Activated CD8-positive, alpha-beta memory T cell treated with anti-CD3 and anti-CD28 coated beads, Interleukin-2, amount 50 U/mL, for 1 hour (primary cell): ENCODE data around the gene APLF.
A peak's percentile ranks its signal among the peaks of the same experiment; 100 is the strongest.
"Not testable (repeated sequence)": the region's sequence is repeated elsewhere in the genome, so short reads cannot be mapped to it uniquely, and the experiment has no call there.

ENCODE experiments used
- DNase-seq: peaks from one replicate; pipeline ENCODE4 v3.0.0-alpha.2; 2020; ENCODE audit errors: extremely low read depth

APLF gene

DNA sequence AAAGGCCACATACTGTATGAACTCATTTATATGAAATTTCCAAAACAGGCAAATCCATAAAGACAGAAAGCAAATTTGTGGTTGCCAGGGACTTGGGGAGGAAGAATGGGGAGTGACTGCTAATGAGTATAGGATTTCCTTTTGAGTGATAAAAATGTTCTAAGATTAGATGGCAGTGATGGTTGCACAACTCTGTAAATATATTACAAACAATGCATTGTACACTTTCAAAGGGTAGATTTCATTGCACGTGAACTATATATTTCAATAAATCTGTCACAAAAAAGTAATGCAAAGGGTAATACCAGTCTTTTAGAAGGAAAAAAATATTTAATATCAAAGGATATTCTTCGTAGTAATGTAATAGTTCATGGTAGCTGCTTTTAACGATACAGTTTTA lies 112.3 kb downstream of the APLF start:
- no peak for DNase-seq

DNA sequence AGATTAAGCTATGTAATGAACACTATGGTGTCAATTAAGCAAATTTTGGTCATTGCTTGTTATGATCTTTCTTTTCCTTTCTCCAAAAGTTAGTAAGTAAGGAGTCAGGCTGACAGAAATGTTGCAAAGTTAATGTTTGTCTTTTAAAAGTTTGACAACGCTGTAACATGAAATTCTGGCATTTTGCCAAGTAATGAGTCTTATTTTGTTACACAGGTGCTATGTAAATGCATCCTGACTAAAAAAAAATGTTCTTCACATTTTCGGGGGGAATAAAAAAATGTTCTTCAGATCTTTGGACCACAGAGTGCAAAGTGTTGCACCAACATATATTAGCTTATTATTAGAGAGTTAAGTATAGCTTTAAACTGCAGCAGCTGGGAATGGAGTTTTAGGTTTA lies 121.2 kb downstream of the APLF start:
- no peak for DNase-seq

DNA sequence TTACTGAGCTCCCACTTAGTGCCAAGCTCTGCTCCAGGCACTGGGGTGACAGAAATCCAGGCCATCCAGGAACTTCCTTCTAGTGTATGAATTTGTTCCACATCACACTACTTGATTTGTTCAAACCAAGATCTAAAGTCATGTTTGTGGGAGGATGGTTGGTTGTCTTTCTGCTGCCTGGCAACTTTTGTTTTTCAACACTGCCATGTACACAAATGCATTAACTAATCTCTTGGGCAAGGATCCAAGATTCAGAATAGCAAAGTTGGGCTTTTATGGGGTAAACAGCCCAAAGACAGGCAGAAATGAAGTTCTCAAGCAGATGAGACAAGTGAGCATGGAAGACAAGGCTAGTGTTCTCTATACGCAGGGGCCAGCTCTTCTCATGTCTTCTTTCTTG lies 122.6 kb downstream of the APLF start:
- no peak for DNase-seq

DNA sequence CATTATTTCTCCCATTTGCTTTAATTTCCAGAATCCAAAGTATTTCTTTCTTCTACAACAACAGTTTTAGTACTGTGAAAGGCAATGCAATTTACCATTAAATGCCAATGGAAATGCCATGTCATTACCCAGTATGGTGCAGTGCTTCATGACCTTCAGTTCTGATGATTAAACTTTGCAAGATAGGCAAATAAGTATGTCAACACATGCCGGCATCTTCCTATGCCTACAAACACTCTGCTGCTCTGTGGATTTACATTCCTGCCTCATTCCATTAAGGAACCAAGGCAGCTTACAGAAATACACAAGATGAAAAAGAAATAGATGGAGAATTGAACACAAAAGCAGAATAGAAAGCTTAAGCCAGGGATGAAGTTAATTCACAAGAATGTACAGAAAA lies 123.3 kb downstream of the APLF start:
- DNase-seq, result no peak

DNA sequence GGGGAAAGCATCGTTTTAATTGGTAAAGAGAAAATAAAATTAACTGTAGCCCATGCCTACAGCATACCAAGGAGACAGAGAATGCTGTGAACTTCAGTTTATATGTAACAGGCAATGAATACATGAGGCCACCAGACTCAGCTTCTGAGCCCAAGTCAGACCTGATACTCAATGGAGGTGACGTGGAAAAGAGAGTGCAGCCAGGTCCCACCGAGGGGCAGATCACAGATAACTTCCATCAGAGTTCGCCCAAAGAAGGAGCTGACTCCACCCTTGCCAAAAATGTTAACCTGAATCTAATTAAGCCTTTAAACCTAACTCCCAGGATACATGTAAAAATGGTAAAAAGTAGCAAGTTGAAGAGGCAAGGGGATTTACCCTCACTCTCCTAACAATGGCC lies 123.8 kb downstream of the APLF start:
- DNase-seq, result no peak

DNA sequence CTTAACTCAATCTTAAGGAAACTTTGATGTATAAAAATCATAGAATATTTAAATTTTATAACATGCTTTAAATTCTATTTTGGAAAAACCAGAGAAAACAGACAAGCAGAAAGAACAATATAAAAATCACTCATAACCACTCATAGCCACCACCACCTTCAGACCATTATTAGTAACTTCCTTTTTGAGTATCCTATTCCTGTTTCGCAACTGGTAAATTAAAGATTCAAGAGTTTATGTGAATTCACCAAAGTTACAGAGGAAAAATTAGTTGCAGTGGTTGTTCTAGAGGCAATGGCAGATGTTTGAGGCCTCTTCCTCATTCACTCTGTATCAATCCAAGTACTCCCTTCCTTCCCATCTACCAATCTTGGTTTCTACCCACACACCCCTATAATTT lies 126.7 kb downstream of the APLF start:
- DNase-seq, result no peak

DNA sequence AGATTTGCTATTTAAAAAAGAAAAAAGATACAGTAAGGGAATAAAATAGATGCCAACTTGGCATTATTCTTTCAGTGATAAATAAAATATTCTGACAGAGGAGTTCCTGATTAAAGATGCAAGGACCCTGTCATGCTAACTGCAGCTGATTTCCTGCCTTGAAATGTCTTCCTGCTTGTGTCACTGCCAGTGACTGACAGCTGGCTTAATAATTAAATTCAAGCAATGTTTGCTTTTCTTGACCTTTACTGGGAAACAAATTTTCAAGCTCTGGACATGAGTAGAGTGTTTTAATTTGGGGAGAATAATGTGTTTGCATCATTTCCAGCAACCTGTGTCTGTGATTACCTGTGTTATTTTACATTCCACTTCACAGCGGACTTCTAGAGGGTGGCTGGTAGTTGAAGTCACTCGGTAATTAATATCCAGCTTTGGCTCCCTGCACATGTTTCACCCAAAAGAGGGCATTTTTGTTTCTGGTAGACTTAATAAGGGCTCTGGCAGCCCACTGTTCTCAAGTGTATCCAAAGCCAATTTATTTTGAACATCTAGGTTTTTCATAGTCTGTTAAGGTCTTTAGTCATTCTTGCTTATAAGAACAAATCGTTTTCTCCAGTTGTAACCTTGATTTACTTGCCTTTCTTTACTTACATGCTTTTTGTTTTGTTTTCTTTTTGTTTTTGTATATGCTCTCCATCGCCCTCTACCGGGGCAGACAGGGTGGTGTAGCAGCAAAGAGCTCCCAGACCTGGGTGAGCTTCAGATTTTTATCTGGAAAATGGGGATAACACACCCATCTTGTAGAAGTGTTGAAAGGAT lies 127.5 kb downstream of the APLF start:
- peak; percentile 21 for DNase-seq

DNA sequence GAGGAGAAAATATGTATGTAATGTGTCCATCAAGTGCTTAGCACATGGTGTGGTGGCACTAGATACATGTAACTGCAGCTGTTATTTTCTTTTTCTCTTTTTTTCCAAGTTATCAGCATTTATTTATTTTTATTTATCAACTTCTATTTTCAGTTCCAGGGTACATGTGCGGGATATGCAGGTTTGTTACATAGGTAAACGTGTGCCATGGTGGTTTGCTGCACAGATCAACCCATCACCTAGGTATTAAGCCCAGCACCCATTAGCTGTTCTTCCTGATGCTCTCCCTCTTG lies 128.1 kb downstream of the APLF start:
- DNase-seq, result not testable (repeated sequence)

DNA sequence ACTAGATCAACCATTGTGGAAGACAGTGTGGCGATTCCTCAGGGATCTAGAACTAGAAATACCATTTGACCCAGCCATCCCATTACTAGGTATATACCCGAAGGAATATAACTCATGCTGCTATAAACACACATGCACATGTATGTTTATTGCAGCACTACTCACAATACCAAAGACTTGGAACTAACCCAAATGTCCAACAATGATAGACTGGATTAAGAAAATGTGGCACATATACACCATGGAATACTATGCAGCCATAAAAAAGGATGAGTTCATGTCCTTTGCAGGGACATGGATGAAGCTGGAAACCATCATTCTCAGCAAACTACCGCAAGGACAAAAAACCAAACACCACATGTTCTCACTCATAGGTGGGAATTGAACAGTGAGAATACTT lies 133.1 kb downstream of the APLF start:
- not testable (repeated sequence) for DNase-seq

DNA sequence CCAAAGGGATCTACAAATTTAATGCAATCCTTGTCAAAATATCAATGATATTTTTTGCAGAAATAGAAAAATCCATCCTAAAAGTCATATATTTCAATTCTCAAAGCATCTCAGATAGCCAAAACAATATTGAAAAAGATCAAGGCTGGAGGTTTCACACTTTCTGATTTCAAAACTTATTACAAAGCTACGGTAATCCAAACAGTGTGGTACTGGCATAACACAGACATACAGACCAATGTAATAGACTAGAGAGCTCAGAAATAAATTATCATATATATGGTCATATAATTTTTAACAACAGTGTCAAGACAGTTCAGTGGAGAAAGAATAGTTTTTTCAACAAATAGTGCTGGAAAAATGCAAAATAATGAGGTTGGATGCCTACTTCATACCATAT lies 135.7 kb downstream of the APLF start:
- no peak for DNase-seq

DNA sequence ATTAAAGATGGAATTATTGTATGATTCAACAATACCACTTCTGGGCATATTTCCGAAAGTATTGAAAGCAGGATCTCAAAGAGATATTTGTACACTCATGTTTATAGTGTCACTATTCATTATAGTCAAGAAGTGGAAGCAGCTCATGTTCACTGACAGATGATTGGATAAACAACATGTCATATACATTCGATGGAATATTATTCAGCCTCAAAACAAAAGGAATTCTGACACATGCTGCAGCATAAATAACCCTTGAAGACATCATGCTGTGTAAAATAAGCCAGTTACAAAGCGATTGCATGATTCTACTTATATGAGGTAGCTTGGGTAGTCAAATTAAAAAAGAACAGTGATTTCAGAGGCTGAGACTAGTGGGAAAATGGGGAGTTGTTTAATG lies 136.7 kb downstream of the APLF start:
- no peak for DNase-seq

DNA sequence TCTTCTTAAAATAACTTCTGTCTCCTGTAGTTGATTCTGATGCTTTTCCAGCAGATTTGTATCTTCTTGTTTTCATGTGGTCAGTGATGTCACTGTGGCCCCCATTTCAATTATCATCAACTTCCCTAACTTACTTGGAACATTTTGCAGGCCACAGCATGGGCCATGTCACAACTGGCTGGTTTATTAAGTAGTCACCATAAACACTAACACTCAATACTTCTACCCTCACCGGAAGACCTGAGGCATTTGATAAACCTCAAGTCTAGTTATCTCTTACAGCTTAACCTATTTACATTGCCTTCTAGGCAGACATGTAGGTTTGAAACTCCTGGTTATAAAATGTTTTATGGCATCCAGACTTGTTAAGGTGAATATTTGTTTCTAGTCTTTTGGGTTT lies 138.6 kb downstream of the APLF start:
- no peak for DNase-seq

DNA sequence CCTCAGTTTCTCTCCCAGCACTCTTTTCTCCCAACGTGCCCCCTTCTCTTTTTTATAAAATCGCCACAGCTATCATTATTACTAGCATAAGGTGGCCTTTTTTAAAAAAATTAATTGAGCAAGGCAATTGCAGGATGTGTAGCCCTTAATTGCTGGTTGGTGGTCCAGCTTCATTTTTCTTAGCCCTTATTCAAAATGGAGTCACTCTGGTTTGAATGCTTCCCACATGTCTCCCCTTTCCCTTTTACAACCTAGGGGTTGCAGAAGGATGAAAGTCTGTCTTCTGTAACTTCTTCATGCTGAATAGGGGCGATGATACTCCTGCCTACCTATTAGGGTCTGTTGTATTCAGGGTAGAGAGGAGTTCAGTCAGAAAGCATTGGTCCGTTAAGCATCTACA lies 139.4 kb downstream of the APLF start:
- DNase-seq, result no peak

DNA sequence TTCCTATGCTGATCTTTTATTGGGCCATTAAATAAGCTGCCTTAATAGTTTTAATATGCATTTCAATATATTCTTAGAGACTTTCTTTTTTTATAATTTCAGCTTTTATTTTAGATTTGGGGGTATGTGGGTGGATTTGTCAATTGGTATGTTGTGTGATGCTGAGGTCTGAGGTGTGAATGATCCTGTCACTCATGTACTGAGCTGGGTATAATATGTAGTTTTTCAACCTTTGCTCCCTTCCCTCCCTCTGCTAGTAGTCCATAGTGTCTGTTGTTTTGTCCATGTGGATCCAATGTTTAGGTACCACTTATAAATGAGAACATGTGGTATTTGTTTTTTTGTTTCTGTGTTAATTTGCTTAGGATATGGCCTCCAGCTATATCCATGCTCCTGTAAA lies 140.5 kb downstream of the APLF start:
- DNase-seq, result no peak

DNA sequence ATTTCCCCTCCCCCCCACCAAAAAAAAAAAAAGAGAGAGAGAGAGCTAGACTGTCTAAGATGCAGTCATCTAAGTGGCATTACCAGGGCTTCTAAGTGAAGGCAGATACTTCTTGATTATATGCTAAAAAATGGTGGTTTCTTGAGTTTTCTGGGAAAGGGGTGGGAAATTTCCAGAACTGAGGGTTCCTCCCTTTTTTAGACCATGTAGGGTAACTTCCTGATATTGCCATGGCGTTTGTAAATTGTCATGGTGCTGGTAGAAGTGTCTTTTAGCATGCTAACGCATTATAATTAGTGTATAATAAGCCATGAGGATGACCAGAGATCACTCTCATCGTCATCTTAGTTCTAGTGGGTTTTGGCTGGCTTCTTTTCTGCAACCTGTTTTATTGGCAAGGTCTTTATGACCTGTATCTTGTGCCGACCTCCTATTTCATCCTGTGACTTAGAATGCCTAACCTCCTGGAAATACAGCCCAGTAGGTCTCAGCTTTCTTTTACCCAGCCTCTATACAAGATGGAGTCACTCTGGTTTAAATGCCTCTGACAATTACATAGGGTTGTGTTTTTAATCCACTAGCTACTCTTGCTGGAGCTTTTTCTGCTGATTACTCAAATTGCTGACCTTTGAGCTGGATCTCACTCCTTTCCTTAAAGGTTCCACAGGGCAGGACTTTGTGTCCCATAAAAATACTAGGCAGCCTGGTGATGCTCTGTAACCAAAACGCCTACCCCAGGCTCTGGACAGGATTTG lies 145.6 kb downstream of the APLF start:
- DNase-seq, result no peak

DNA sequence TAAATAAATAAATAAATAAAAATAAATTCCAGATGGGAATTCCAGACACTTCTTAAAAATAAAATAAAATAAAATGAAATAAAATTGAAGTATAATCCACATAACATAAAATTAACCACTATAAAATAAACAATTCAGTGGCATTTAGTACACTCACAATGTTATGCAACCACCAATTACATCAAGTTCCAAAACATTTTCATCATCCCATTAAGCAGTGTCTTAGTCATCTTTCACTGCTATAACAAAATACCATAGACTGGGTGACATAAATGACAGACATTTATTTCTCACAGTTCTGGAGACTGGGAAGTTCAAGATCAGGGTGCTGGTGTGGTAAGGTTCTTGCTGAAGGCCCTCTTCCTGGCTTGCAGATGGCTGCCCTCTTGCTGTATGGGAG lies 153.4 kb downstream of the APLF start:
- no peak for DNase-seq

DNA sequence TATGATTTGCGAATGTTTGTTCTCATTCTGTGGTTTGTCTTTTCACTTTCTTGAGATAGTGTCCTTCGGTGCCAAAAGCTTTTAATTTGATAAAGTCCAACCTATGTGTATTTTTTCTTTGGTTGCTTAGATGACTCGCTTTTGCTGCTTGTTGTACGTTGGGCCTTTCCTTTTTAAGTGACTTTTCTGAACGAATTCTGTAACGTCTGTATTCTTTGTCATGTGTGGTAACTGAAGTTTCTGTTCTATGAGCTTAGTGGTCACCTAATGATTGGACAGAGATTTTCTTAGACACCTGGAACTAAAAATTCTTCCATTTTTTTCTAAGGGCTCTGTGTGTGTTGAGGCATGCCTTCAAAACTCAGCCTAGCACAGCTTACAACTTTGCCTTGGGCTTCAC lies 156.4 kb downstream of the APLF start:
- DNase-seq, result no peak

DNA sequence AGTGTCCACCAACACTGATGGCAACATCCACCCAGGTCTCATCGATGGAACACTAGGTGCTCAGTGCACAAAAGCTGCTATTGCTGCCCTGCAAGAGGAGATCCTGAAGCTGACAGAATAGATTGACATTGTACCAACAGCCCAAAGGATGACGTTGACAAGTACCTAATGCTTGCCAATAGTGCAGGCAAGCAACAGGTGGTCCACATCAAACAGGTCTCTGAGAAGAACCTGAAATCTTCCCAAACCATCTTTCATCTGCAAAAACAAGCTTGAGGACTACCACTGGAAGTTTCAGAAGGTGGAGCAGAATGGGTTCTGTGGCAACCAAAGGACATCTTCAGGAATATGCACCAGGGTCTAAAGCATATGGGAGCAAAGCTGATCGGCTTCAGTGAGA lies 160.2 kb downstream of the APLF start:
- no peak for DNase-seq
